Dedifferentiated amniotic fluid mesenchymal stem cell (primary cell): ENCODE results near the gene USF1.
"Not testable (repeated sequence)": the region's sequence is repeated elsewhere in the genome, so short reads cannot be mapped to it uniquely, and the experiment has no call there.

Experiments
- DNase-seq: peaks from one replicate; pipeline ENCODE4 v3.0.0-alpha.2; 2016; ENCODE audit errors: extremely low spot score

USF1 gene

GRCh38 chr1:160992036-160992435, 53.7 kb downstream of the USF1 start:
- not testable (repeated sequence) for DNase-seq
